OCI-LY3 (cell line): Measurements from ENCODE around the gene BMPR1B.

Source experiments
- H2AFZ ChIP-seq: fragments of 200-600, 300-600 bp; shearing (Covaris generic); 2 replicates; pipeline ENCODE4 v1.6.0; 2014; ENCODE audit warnings: antibody characterized with exemption, low read depth, low read length
- H3K27ac ChIP-seq: fragments of 200-600, 300-600 bp; sonication (generic); 2 replicates; pipeline ENCODE4 v1.5.1; 2014; ENCODE audit warnings: mild to moderate bottlenecking, low read length, moderate library complexity, mixed read lengths
- H3K27me3 ChIP-seq: fragments of 200-600, 300-600 bp; sonication (generic); 2 replicates; pipeline ENCODE4 v1.6.1; 2014; ENCODE audit warnings: low read depth, low read length, mixed read lengths
- H3K36me3 ChIP-seq: fragments of 200-600, 300-600 bp; sonication (generic); replicated peaks from 2 replicates; pipeline ENCODE3; 2014; ENCODE audit warnings: low read depth, low read length, mixed read lengths
- H3K4me1 ChIP-seq: fragments of 300-600, 200-600 bp; sonication (generic); 2 replicates; pipeline ENCODE4 v1.6.1; 2014; ENCODE audit warnings: low read length, mixed read lengths
- H3K4me2 ChIP-seq: fragments of 200-600, 300-600 bp; sonication (generic); 2 replicates; pipeline ENCODE4 v1.6.1; 2014; ENCODE audit warnings: low read length, mixed read lengths
- H3K4me3 ChIP-seq: fragments of 300-600, 200-600 bp; sonication (generic); 2 replicates; pipeline ENCODE4 v1.5.1; 2014; ENCODE audit warnings: antibody characterized with exemption, mild to moderate bottlenecking, low read length, moderate library complexity
- H3K79me2 ChIP-seq: fragments of 300-600, 200-600 bp; shearing (Covaris generic); 2 replicates; pipeline ENCODE4 v1.6.1; 2014; ENCODE audit warnings: mild to moderate bottlenecking, low read length, mixed read lengths
- H3K9ac ChIP-seq: fragments of 300-600, 200-600 bp; shearing (Covaris generic); 2 replicates; pipeline ENCODE4 v1.6.0; 2014; ENCODE audit warnings: mild to moderate bottlenecking, low read length, moderate library complexity
- H3K9me3 ChIP-seq: fragments of 200-600, 300-600 bp; shearing (Covaris generic); 2 replicates; pipeline ENCODE4 v1.6.1; 2014; ENCODE audit warnings: low read length, mixed read lengths; ENCODE audit not compliant: insufficient read depth
- H4K20me1 ChIP-seq: fragments of 200-600, 300-600 bp; sonication (generic); 2 replicates; pipeline ENCODE4 v1.6.1; 2016; ENCODE audit warnings: low read length, mixed read lengths; ENCODE audit not compliant: insufficient read depth
- EZH2phosphoT487 ChIP-seq: fragments of 200-600 bp; shearing (Covaris generic); IDR thresholded peaks from 2 replicates; pipeline ENCODE4 v1.6.1; 2018; ENCODE audit warnings: antibody characterized with exemption, mixed run types, low read depth
- TF ChIP-seq, protein P1 (sequence below): fragments of 200-600, 300-600 bp; sonication (generic); IDR thresholded peaks from 2 replicates; pipeline ENCODE4 v1.5.1; 2014; ENCODE audit warnings: antibody characterized with exemption, low read length, low read depth

BMPR1B gene

DNA sequence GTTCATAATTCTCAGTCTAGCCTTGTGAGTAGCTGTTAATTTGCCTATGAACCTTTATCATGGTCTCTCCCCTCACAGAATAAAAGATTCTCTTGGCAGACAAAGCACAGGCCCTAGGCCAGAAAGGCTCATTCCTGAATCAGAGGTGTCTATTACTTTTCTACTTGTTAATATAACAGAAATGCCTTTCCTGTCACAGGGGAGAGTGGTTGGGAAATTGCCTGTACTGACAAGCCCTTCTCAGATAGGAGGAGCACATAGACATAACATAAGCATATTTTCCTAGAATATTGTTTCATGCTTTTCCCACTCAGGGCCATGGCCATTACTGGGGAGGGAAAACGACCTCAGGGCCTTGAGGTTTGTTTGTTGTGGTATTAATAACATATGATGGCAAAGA is 308.3 kb downstream of the BMPR1B start:
- H3K36me3 ChIP-seq: no peaks in the 10 kb centered on the region
- H3K27me3 ChIP-seq: no peaks in the 10 kb centered on the region
- H2AFZ ChIP-seq: no peak overlapping the region
- TF ChIP-seq, protein P1, sequence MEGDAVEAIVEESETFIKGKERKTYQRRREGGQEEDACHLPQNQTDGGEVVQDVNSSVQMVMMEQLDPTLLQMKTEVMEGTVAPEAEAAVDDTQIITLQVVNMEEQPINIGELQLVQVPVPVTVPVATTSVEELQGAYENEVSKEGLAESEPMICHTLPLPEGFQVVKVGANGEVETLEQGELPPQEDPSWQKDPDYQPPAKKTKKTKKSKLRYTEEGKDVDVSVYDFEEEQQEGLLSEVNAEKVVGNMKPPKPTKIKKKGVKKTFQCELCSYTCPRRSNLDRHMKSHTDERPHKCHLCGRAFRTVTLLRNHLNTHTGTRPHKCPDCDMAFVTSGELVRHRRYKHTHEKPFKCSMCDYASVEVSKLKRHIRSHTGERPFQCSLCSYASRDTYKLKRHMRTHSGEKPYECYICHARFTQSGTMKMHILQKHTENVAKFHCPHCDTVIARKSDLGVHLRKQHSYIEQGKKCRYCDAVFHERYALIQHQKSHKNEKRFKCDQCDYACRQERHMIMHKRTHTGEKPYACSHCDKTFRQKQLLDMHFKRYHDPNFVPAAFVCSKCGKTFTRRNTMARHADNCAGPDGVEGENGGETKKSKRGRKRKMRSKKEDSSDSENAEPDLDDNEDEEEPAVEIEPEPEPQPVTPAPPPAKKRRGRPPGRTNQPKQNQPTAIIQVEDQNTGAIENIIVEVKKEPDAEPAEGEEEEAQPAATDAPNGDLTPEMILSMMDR: no peak
- H3K9me3 ChIP-seq: no peaks in the 10 kb centered on the region
- no peak overlapping the region for H3K27ac ChIP-seq
- no peak overlapping the region for H3K9ac ChIP-seq
- H3K4me1 ChIP-seq: peaks cover 16% of the 10 kb centered on the region
- no peaks in the 10 kb centered on the region for H3K79me2 ChIP-seq
- H4K20me1 ChIP-seq: no peaks in the 10 kb centered on the region
- H3K4me3 ChIP-seq: no peak overlapping the region
- no peak overlapping the region for H3K4me2 ChIP-seq

DNA sequence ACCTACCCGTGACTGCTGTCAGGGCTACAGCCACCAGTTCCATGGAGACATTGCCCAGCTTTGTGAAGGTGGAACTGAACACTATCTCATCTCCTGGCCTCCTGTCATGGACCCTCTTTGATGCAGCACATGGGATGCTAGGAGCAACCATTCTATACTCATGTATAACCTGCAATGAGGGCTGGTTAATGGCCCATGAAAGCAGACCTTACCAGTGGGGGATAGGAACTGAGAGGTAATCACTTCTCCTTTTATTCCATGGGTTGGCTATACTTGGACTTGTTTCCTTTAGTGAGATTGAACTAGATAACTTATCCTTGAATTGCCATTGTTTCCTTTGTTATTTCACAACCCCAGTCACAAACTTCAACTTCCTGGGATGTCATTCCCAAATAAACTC is 310.6 kb downstream of the BMPR1B start:
- TF ChIP-seq, protein P1: no peak
- TF ChIP-seq EZH2phosphoT487: no peak
- no peaks in the 10 kb centered on the region for H3K36me3 ChIP-seq
- no peak overlapping the region for H3K4me2 ChIP-seq
- H3K9me3 ChIP-seq: no peaks in the 10 kb centered on the region
- no peak overlapping the region for H3K4me3 ChIP-seq
- H3K79me2 ChIP-seq: no peaks in the 10 kb centered on the region
- H3K4me1 ChIP-seq: peaks cover 14% of the 10 kb centered on the region
- no peak overlapping the region for H3K9ac ChIP-seq
- no peak overlapping the region for H3K27ac ChIP-seq
- no peaks in the 10 kb centered on the region for H4K20me1 ChIP-seq
- no peaks in the 10 kb centered on the region for H3K27me3 ChIP-seq
- no peak overlapping the region for H2AFZ ChIP-seq

DNA sequence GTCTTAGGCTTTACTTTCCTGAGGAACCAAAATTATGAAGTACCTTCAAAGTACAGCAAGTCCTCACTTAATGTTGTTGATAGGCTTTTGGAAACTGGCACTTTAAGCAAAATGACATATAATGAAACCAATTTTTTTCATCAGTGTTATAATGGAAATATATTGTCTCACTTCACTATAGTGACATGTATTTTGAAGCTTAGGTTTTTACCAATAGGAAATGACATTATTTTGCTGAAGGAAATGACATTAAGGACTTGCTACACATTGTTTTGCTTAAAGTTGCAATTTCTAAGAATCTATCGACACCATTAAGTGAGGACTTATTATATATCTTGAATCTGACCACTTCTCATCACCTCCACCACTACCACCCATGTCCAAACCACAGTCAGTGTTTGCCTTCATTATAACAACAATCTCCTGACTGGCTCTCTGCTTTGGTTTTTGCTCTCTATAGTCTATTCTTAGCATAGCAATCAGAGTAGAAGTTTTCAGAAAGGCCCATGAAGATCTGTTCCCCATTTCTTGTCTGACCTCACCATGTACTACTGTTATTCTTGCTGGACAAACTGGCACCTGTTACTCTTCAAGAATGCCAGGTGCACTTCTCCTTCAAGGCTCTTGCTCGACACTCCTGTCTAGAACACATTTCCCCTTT is 311.2 kb downstream of the BMPR1B start:
- Histone ChIP-seq H3K4me2 (no peak overlapping the region), H3K36me3 (no peaks in the 10 kb centered on the region), H4K20me1 (no peaks in the 10 kb centered on the region), H3K27ac (no peak overlapping the region), H3K9ac (no peak overlapping the region), H3K4me1 (peaks cover 14% of the 10 kb centered on the region), H3K79me2 (no peaks in the 10 kb centered on the region), H2AFZ (no peak overlapping the region), H3K9me3 (no peaks in the 10 kb centered on the region), H3K4me3 (no peak overlapping the region), H3K27me3 (no peaks in the 10 kb centered on the region)
- TF ChIP-seq EZH2phosphoT487: no peak
- TF ChIP-seq, protein P1: no peak

DNA sequence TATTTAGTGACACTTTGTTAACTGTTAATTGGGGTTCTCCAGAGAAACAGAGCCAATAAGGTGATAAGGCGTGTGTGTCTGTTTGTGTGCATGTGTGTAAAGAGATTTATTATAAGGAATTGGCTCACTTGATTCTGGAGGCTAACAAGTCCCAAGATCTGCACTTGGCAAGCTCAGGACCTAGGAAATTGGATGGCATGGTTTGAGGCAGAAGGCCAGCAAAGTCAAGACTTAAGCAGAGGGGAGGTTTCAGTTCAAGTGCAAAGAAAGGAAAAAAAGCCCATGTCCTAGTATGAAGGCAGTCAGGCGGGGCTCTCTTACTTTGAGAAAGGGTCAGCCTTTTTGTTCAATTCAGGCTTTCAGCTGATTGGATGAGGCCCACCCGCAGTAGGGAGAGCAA is 314.1 kb downstream of the BMPR1B start:
- Histone ChIP-seq H4K20me1 (no peaks in the 10 kb centered on the region), H3K79me2 (no peaks in the 10 kb centered on the region), H3K9me3 (no peaks in the 10 kb centered on the region), H3K9ac (no peak overlapping the region), H3K36me3 (no peaks in the 10 kb centered on the region), H3K27me3 (no peaks in the 10 kb centered on the region), H3K27ac (no peak overlapping the region), H2AFZ (no peak overlapping the region), H3K4me3 (no peak overlapping the region), H3K4me1 (peaks cover 19% of the 10 kb centered on the region), H3K4me2 (no peak overlapping the region)
- TF ChIP-seq EZH2phosphoT487: no peak
- TF ChIP-seq, protein P1: no peak
